Middle frontal gyrus (tissue), 1 donor: Measurements from ENCODE around the gene OLFML3.
"Not testable (repeated sequence)": the region's sequence is repeated elsewhere in the genome, so short reads cannot be mapped to it uniquely, and the experiment has no call there.

ENCODE experiments used
- DNase-seq: peaks from one replicate; pipeline ENCODE4 v3.0.0-alpha.2; 2015; ENCODE audit warnings: low spot score; ENCODE audit errors: extremely low spot score

The OLFML3 gene

GRCh38 chr1:113991467-113991997 is 12.3 kb downstream of the OLFML3 start:
- DNase-seq, result no peak

DNA sequence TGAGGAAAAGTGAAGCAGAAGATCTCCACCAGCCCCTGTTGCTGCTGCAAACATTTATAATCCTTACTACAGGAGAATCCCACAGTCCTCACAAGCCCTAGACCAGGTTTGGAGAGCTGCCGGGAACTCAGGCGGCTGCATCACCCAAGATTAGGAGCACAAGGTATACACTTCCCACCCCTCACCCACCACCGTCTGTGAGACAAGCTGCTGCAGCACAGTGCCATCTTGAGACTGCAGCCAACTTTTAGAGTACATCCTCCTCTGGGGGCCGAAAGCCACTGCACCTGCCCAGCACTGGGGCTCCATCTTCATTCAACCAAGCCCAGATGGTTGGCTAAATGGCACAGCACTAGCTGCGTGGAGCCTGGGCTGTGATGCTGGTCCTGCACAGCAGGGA is 13.8 kb downstream of the OLFML3 start:
- DNase-seq, result no peak

- no peak for DNase-seq
Measured at GRCh38 chr1:113993766-113994165, 14.5 kb downstream of the OLFML3 start.

- DNase-seq, result no peak
Measured at GRCh38 chr1:113995382-113995781, 16.1 kb downstream of the OLFML3 start.

GRCh38 chr1:113998361-113998760 is 19.1 kb downstream of the OLFML3 start:
- DNase-seq, result no peak

- no peak for DNase-seq
Measured at GRCh38 chr1:113999233-113999632, 20.0 kb downstream of the OLFML3 start.

- no peak for DNase-seq
Measured at GRCh38 chr1:113999799-114000198, 20.5 kb downstream of the OLFML3 start.

DNA sequence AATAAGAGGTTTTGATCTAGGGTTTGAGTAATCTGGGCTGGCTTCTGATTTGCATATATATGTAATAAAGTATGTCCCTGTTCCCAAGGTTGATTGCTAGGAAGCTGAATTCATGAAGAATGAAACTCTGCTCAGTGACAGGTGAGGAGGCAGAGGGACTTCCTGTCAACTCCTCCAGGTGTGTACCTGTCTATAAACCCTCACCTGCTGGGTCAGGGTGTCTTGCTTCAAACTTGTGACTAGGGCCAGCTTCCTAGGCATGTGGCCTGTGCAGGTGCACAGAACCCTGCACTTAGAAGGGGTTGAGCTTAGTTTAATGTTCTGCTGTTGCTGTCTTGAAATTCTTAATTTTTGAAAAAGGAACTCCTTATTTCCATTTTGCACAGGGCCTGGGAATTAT is 21.1 kb downstream of the OLFML3 start:
- DNase-seq, result no peak

- DNase-seq, result no peak
Measured at GRCh38 chr1:114002492-114003239, 23.4 kb downstream of the OLFML3 start.

- DNase-seq, result no peak
Measured at GRCh38 chr1:114003431-114003830, 24.2 kb downstream of the OLFML3 start.

DNA sequence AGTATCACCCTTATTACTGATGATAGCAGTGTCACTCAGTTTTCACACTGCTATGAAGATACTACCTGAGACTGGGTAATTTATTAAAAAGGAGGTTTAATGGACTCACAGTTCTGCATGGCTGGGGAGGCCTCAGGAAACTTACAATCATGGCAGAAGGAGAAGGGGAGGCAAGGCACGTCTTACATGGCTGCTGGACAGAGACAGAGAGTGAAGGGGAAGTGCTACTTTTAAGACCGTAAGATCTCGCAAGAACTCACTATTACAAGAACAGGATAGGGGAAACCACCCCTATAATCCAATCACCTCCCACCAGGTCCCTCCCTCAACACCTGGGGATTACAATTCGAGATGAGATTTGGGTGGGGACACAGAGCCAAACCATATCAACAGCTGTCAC is 27.6 kb downstream of the OLFML3 start:
- DNase-seq, result not testable (repeated sequence)

DNA sequence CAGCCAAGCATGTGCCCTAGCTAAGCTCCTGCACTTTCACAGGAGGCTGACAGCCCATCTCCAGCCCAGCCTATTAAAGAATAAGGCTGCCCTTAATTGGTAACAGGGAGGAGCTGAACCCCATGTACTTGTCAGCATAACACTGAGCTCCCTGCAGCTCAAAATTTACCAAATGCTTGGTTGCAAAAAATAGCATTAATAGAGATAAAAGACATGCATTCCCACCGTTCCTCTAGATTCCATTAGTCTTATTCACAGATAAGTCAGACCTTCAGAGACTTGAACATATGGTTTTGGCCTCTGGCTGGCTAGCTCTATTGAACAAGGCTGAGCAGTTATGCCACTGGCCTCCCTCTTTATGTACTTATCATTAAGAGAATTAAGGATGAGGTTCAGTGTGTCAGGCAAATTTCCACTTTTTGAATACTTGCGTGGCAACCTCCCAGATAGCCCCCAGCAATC is 29.2 kb downstream of the OLFML3 start:
- no peak for DNase-seq

DNA sequence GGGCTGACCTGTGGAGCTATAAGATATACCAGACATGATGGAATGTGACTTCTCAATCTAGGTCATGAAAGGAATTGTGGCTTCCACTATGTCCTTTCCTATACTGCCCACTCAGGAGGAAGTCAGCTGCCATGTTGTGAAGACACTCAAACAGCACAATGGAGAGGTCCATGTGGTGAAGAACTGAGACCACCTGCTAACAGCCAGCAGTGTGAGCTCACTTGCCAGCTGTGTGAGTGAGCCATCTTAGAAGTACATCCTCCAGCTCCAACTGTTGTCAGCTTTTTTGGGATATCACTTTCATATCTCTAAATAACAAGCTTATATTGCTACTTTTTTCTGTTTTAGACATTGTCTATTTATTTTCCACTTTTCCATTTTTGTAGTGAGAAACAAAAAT is 29.7 kb downstream of the OLFML3 start:
- no peak for DNase-seq

- no peak for DNase-seq
Measured at GRCh38 chr1:114009393-114009792, 30.1 kb downstream of the OLFML3 start.

DNA sequence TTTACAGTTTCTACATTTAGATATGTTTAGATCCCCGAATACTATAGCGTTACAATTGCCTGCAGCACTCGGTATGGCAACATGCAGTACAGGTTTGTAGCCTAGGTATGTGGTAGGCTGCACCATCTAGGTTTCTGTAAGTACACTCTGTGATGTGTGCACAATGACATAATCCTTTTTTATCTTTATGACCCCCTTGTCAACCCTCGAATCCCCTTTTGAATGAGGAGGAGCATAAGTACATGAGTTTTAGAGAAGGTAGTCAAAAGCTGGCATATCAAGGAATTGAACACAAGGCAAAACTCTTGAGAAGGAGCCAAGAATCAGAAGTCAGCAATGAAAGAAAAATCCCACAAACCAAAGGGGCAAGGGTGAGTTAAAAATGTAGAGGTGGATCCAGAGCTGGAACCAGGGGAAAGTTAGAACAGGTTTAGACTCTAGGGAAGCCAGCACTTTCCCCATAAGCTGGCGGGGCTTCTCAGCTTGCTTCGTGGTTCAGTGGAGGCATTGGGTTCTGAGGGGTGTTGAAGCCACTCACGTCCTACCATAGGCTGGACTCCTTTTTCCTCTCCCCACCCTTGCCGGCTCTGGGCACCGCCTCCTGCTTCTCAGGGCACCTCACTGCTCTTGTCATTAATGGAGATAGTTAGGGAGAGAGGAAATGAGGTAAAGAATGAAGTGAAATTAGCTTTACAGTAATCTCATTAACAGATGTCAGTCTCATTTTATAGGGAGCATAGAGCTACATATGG is 31.3 kb downstream of the OLFML3 start:
- no peak for DNase-seq

GRCh38 chr1:114011796-114012195 is 32.5 kb downstream of the OLFML3 start:
- DNase-seq, result no peak

DNA sequence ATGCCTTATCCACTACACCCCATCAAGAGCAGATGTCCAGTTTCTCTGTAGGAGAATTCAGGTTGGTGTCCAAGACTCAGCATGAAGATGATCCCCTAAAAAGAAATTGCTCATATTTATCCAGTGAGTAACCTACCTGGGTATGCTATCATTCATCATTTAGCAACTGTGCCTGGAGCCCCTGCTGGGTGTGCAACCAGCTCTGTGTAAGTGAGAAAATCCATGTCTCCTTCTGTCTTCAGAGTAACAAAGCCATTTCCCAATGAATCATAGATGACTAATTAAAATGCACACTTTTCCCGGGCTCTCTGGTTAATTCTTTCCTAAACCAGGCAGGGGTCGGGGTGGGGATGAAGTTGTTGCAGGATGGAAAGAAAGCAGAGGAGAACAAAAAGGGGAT is 35.8 kb downstream of the OLFML3 start:
- DNase-seq, result no peak

DNA sequence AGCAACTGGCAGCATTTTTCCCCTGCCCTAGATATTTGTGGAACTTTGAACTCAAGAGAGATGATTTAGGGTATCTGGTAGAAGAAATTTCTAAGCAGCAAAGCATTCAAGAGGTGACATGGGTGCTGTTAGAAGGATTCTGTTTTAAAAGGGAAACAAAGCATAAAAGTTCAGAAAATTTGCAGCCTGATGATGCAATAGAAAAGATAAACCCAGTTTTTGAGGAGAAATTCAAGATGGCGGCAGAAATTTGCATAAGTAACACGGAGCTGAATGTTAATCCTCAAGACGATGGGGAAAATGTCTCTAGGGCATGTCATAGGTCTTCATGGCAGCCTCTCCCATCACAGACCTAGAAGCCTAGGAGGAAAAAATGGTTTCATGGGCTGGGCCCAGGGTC is 40.5 kb downstream of the OLFML3 start:
- not testable (repeated sequence) for DNase-seq

DNA sequence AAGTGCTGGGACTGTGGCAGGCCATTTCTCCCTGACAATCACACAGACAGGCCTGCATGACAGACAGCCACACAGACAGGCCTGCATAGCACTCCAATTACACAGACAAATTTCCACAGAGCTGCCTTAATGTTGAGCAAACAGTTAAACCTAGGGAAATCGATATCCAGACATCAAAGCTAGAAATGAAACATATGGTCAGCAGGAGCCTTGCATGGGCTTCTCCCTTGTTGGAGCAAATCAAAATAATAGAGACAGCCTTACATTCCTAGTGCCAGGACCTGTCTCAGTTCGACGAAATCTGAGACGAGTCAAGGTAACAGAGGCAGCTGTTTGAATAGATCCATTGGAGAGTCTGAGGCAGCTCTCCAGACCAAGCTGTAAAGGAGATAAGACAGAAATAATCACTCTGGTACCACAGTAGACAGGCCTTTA is 42.4 kb downstream of the OLFML3 start:
- DNase-seq, result no peak

GRCh38 chr1:114022877-114023276 is 43.6 kb downstream of the OLFML3 start:
- DNase-seq, result no peak

DNA sequence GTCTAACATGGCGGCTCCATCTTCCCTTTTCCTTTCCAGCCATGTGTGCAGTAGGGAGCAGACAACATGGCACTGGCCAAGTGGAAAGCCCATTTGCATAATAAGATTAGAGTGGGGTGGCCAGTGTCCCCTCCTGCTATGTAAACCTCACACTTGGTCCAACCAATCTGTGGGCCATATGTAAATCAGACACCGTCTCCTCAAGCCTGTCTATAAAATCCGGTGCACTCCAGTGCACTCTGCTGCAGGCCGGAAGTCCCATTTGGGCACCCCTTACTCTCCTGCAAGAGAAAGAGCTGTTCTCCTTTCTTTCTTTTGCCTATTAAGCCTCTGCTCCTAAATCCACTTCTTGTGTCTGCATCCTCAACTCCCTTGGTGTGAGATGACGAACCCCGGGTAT is 44.1 kb downstream of the OLFML3 start:
- DNase-seq, result no peak

DNA sequence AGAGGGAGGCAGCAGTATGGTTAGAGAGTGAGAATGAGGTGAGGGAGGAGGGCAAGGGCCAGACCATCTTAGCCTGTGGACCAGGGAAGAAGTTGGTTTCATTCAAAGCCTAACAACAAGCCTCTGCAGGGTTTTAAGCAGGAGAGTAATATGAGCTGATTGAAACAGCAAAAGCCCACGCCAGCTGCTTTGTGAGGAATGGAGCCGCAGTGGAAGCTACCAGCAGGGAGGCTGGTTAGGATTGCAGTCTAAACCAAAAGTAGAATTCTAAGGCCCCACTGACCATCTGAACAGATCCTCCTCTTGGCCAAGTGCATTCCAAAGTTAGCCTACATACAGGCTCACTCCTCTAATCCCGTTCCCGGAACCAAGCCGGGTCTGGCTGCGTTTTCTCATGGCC is 44.8 kb downstream of the OLFML3 start:
- no peak for DNase-seq
